Embryonic facial prominence (tissue), 1 donor: ENCODE results near the gene CYTH3.
"Not testable (repeated sequence)": the region's sequence is repeated elsewhere in the genome, so short reads cannot be mapped to it uniquely, and the experiment has no call there.

Source experiments
- DNase-seq: peaks from one replicate; pipeline ENCODE4 v3.0.0-alpha.2; 2016; ENCODE audit errors: extremely low spot score

Gene CYTH3

GRCh38 chr7:6232534-6232933 is 39.9 kb downstream of the CYTH3 start:
- no peak for DNase-seq

DNA sequence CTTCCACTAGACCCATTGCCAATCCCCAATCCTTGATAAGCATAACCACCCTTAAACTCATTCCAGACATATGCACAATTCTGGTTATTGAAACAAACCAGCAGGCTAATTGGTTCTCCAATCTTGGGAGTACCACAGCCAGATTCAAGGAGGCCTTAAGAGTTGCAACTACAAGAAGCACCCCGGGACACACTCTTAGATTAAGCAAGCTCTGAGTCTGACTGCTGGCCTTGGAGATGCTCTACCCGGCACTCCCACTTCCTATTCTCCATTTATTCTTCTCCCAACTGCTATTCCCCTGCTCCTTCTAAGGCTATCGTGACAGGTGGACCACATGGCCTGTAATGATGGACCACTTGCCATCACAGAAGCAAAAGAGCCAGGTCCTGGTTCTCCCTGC is 40.3 kb downstream of the CYTH3 start:
- DNase-seq = no peak

DNA sequence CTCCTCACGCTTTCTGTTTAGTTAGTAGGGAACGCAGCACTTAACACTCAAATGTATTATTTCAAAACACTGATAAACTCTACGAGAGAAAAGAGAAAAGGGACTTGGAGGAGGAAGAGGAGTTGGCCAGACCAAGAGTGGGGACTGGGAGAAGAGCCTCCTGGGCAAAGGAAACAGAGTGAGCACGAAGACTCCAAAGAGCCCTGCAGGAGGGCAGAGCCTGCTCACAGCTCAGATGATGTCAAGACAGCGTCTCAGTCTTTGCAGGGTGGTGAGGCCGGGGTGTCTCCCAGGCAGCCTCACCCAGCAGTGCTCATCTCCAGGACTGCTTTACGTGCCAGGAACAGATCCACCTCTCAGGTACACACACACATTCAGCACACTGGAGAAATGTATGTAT is 41.2 kb downstream of the CYTH3 start:
- no peak for DNase-seq

- not testable (repeated sequence) for DNase-seq
Observed at GRCh38 chr7:6229284-6229683, 43.1 kb downstream of the CYTH3 start.

GRCh38 chr7:6228361-6229229 is 43.8 kb downstream of the CYTH3 start:
- DNase-seq = no peak

DNA sequence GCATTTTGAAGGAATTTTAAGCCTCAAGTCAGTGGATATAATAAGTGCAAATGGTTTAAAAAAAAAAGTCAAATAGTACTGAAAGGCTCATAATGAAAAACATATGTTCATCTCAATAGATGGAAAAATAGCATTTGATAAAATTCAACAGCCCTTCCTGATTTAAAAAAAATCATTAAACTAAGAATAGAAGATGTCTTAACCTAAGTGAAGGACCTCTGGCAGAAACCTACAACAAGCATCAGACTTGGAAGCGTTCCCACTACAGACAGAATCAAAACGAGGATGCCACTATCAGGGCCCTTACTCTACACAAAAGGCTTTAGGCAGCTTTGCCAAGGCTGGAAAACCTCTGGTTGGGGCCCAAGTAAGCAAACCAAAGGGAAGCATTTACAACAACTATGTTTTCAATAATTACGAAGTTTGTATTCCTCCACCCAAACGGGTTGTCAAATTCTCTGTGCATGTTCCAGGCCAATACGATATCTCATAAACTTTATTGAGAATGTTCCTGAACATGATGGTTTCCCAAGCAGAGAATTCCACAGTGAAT is 45.1 kb downstream of the CYTH3 start:
- peak; percentile 80 for DNase-seq

DNA sequence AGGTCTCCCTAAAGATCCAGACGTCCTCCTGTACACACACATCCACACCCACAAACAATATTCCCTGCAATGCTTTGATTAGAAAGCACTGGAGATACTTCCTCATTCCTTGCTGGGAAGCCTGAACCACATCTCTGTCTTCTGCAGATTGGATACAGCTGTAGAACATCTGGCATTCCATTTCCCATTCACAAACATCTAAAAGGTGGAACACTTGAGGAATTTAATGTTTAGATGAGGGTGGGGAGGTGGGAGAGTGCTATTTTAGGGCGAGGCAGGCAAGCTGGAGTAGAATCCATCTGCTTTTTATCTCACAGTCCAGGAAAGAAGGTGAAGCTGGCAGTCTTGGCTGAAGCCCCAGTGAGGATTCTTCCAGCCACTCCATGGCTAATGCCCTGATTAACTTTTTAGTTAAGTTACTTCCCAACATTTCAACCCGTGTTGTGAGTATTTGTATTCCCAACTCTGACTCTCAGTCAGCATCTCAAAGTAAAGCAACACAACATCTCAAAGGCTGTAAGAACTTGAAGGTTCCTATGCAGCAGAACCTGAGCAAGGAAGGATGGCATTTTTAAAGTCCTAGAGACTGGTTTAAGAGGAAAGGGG is 46.1 kb downstream of the CYTH3 start:
- peak; percentile 67 for DNase-seq

DNA sequence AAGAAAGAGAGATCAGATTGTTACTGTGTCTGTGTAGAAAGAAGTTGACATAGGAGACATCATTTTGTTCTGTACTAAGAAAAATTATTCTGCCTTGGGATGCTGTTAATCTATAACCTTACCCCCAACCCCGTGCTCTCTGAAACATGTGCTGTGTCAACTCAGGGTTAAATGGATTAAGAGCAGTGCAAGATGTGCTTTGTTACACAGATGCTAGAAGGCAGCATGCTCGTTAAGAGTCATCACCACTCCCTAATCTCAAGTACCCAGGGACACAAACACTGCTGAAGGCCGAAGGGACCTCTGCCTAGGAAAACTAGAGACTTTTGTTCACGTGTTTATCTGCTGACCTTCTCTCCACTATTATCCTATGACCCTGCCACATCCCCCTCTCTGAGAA is 49.0 kb downstream of the CYTH3 start:
- DNase-seq = not testable (repeated sequence)

DNA sequence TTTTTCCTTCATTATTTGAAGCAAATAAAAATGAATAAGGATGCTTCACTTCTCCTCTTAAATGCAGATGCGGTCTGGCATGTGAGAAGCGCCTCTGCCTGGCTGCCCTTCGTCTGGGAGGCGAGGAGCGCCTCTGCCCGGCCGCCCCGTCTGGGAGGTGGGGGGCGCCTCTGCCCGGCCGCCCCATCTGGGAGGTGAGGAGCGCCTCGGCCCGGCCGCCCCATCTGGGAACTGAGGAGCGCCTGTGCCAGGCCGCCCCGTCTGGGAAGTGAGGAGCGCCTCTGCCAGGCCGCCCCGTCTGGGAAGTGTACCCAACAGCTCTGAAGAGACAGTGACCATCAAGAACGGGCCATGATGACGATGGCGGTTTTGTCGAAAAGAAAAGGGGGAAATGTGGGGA is 49.4 kb downstream of the CYTH3 start:
- DNase-seq = not testable (repeated sequence)

DNA sequence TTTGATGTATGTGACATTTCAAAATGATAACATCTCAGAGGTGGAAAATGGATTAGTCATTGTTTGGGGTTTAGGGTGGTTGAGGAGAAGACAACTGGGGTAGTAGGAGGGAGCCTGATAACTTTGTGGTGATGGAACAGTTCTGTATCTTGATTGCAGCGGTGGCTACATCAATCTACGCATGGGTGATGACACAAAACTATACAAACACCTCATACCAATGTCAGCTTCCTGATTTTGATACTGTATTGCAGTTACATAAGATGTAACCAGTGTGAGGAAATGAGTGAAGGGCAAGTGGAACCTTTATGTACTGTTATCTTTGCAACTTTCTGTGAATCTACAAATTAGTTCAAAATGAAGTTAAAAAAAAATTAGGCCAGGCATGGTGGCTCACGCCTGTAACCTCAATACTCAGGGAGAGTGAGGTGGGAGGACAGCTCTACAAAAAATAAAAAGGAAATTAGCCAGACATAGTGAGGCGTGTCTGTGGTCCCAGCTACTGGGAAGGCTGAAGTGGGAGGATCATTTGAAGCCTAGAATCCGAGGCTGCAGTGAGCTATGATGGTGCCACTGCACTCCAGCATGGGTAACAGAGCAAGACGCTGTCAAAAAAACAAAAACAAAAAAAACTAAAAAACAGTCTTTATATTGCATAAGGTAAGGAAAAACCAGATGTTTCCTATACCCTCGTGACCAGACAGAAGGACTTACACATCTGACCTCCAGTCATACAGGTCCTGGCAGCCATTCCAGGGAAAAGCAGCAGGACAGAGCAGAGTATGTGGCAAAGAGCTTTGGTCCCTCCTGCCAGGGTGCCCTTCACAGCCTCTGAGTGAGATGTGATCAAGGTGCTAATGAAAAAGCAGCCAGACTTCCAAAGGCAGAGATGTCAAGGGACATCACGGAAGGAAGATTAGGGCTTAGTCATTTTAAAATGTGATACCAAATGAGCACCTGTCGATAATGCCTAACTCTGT is 50.8 kb downstream of the CYTH3 start:
- no peak for DNase-seq

- DNase-seq = no peak
Observed at GRCh38 chr7:6218329-6218728, 54.1 kb downstream of the CYTH3 start.

- DNase-seq = no peak
Observed at GRCh38 chr7:6212008-6212407, 60.4 kb downstream of the CYTH3 start.

DNA sequence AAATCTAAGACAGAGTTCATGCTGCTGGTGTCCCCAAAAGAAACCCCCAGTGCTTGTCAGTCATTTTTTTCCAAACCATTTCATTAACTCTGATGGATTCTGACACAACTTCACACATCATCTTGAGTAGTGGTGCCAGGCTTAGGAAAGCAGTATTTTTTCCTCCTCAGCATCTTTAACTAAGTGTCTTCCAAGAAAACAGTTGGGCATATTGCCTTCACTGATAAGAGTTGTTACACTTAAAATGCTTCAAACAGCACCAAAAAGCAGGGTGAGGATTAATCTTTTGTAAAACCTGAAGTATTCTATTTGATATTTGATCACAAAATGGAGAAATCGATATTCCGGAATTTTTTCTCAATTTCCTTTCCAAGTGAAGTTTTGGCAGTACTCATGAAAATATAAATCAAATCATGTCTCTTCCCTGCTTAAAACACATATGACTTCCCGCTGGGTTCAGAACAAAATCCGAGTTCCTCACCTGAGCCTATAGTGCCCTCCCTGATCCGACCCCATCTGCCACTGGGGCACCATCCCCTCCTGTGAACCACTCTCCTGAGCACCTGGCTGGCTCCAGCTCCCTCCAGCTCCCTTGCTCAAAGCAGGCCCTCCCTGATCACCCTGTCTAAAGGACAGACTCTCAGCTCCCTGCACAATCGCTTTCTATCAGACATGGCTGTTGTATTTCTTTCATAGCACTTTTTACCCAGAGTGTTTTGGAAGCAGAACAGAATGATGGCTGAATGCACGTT is 61.6 kb downstream of the CYTH3 start:
- no peak for DNase-seq

GRCh38 chr7:6209340-6209739 is 63.1 kb downstream of the CYTH3 start:
- DNase-seq = no peak

DNA sequence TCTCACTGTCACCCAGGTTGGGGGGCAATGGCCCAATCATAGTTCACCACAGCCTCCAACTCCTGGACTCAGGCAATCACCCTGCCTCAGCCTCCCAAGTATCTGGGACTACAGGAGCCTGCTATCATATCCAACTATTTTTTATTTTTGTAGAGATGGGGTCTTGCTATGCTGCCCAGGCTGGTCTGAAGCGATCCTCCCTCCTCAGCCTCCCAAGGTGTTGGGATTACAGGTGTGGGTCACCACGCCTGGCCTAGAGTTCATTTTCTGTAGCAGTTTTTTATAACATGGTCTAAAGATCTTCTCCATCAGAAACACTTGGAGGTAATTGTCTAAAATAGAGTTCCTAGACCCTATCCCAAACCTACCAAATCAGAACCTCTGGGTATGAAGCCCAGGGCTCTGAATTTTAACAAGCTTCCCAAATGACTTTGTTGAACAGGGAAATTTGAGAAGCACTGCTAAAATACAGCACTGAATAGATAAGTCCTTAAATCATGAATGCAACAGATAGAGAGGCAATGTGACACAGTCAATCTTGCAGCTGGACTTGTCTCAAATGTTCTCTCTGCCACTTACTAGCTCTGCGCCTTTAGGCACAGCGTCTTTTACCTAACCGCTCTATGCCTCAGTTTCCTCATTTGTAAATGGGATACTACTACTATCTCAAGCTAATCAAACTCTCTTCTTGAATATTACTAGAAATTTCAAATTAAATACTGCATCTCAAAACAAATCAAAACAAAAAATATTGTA is 63.7 kb downstream of the CYTH3 start:
- no peak for DNase-seq

DNA sequence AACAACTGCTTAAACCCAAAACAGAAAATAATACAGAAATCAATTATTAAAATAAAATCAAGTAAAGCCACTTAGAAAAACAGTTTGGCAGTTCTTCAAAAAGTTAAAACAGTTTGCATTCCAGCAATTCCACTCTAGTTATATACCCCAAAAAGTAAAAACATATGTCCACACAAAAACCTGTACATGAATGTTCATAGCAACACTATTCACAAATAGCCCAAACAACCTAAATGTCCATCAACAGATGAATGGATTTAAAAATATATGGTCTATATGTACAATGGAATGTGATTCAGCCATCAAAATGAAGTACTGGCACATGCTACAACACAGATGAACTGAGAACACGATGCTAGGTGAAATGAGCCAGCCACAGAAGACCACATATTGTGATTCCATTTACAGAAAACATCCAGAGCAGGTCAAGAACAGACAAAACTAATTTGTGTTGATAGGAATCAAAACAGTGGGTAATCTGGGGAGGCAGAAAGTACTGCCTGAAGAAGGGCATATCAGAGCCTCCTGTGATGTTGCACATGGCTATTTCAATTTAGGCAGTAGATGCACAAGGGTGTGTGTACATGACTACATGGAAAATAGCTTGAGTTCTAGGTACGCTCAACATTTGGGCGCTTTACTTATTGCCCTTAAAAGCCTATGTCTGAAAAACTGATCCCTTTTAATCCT is 66.3 kb downstream of the CYTH3 start:
- DNase-seq = no peak

DNA sequence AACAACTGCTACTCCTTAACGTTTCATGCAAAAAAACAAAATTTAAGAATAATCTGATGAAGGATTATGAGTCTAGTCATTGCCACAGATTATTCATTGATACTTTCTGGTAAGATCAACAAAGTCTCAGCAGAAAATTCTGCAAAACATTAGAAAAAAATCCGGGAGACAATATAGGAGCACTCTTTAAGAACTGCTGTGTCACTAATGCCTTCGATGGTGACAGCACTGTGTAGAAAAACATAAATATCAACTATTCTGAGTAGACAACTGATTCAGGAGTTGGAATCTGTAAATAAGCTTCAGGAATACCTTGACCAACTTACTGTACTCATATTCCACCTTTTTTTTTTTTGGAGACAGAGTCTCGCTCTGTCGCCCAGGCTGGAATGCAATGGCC is 69.0 kb downstream of the CYTH3 start:
- no peak for DNase-seq

DNA sequence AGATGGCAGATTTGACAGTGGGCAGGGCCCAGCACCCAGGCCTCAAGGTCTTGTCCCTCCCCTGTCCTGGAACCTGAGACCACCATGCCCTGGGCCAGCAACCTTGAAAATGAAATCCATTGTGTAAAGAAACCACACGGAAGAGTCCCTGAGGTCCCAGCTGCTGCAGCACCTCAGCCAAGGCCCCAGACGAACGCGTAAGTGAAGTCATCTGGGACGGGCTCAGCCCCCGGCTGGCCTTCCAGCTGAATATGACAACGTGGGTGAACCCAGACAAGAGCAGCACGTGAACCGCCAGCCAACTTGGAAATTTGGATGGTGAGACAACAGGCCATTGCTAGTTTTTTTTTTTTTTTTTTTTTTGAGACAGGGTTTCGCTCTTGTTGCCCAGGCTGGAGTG is 70.3 kb downstream of the CYTH3 start:
- DNase-seq = no peak

- DNase-seq = no peak
Observed at GRCh38 chr7:6200971-6201370, 71.5 kb downstream of the CYTH3 start.
